SK-N-SH (cell line): ENCODE results near the gene SLC38A2. TPM values are rescaled to one million over a fixed set of nuclear protein-coding genes. Genes with fewer than 3 reads are reported as not detected.

Source experiments
- CTCF ChIA-PET: fragments of 300-600, 350-600 bp; formaldehyde crosslinking; extraction: SDS; loops from one replicate; lab custom pipeline; 2021; lab: Yijun Ruan, JAX
- POLR2A ChIA-PET: fragments of 350-600 bp; sonication (Branson Sonifier 250); formaldehyde crosslinking; extraction: SDS; loops from one replicate; lab custom pipeline; 2020; ENCODE audit warnings: antibody characterized with exemption, inconsistent platforms; lab: Yijun Ruan, JAX
- DNase-seq: peaks from one replicate; pipeline ENCODE4 v3.0.0; 2012
- H2AFZ ChIP-seq: fragments of 200-600 bp; sonication (generic); 2 replicates; pipeline ENCODE4 v1.8.1; 2016; ENCODE audit warnings: antibody characterized with exemption, mild to moderate bottlenecking, low read depth
- H3F3A ChIP-seq: fragments of 200-600 bp; sonication (generic); replicated peaks from 2 replicates; pipeline ENCODE3; 2016; ENCODE audit warnings: antibody characterized with exemption, mild to moderate bottlenecking; ENCODE audit not compliant: insufficient read depth
- H3K27ac ChIP-seq, 2 experiments: fragments of 200-500 bp in 1 of 2; fragments of 200-600 bp in 1 of 2; sonication (Bioruptor generic) in 1 of 2; sonication (generic), shearing (Covaris generic) in 1 of 2; 2 replicates each; pipeline versions ENCODE4 v1.5.1 to v1.6.1; 2014 to 2016; ENCODE audit warnings: low read depth in 2 of 2, inconsistent platforms in 1 of 2, low read length in 1 of 2, mild to moderate bottlenecking in 1 of 2, mixed read lengths in 1 of 2
- H3K27me3 ChIP-seq: fragments of 200-600 bp; sonication (generic), shearing (Covaris generic); 2 replicates; pipeline ENCODE4 v1.6.1; 2016; ENCODE audit warnings: mixed run types; ENCODE audit not compliant: insufficient read depth
- H3K36me3 ChIP-seq, 2 experiments: fragments of 200-500 bp in 1 of 2; fragments of 200-600 bp in 1 of 2; sonication (Bioruptor generic) in 1 of 2; sonication (generic) in 1 of 2; replicated peaks in 1 of 2; 2 replicates each; pipeline versions ENCODE3 to v1.5.1; 2014 to 2016; ENCODE audit warnings: low read length in 1 of 2, mild to moderate bottlenecking in 1 of 2; ENCODE audit not compliant: insufficient read depth in 2 of 2, control insufficient read depth in 1 of 2
- H3K4me1 ChIP-seq, 2 experiments: fragments of 200-500 bp in 1 of 2; fragments of 200-600 bp in 1 of 2; sonication (Bioruptor generic) in 1 of 2; sonication (generic), shearing (Covaris generic) in 1 of 2; 2 replicates each; pipeline versions ENCODE4 v1.5.1 to v1.6.1; 2014 to 2016; ENCODE audit warnings: low read depth in 1 of 2, low read length in 1 of 2, mixed run types in 1 of 2; ENCODE audit not compliant: insufficient read depth in 2 of 2, control insufficient read depth in 1 of 2
- H3K4me2 ChIP-seq: fragments of 200-600 bp; sonication (generic), shearing (Covaris generic); 2 replicates; pipeline ENCODE4 v1.6.1; 2017; ENCODE audit warnings: mixed run types
- H3K4me3 ChIP-seq, 2 experiments: fragments of 200-500 bp in 1 of 2; fragments of 200-600 bp in 1 of 2; sonication (Bioruptor generic) in 1 of 2; sonication (generic), shearing (Covaris generic) in 1 of 2; 2 replicates each; pipeline versions ENCODE4 v1.5.1 to v1.8.1; 2014 to 2016; ENCODE audit warnings: low read depth in 2 of 2, inconsistent platforms in 1 of 2, low read length in 1 of 2, mild to moderate bottlenecking in 1 of 2, mixed read lengths in 1 of 2, moderate library complexity in 1 of 2
- H3K79me2 ChIP-seq: fragments of 200-600 bp; sonication (generic); 2 replicates; pipeline ENCODE4 v1.8.1; 2017; ENCODE audit warnings: mild to moderate bottlenecking; ENCODE audit not compliant: insufficient read depth
- H3K9ac ChIP-seq: fragments of 200-600 bp; sonication (generic); 2 replicates; pipeline ENCODE4 v1.6.1; 2017; ENCODE audit warnings: mixed run types
- H3K9me2 ChIP-seq: fragments of 200-600 bp; sonication (generic); 2 replicates; pipeline ENCODE4 v1.6.1; 2017; ENCODE audit warnings: mixed run types
- H3K9me3 ChIP-seq: fragments of 200-600 bp; sonication (generic); 2 replicates; pipeline ENCODE4 v1.6.1; 2017; ENCODE audit warnings: mixed run types, mild to moderate bottlenecking, moderate library complexity
- H4K20me1 ChIP-seq: fragments of 200-600 bp; sonication (generic); 2 replicates; pipeline ENCODE4 v1.6.1; 2017; ENCODE audit warnings: mild to moderate bottlenecking, mixed run types; ENCODE audit not compliant: insufficient read depth
- CHD2 ChIP-seq: fragments of 150-350 bp; IDR thresholded peaks from 2 replicates; pipeline ENCODE4 v1.6.1; 2018; ENCODE audit warnings: low read length; ENCODE audit not compliant: partially characterized antibody
- ELF1 ChIP-seq: IDR thresholded peaks from 2 replicates; pipeline ENCODE4 v1.4.0; 2012
- EP300 ChIP-seq, 2 experiments: IDR thresholded peaks; 2 replicates each; pipeline versions ENCODE4 v1.4.0 to v1.6.1; 2012; ENCODE audit warnings: borderline replicate concordance in 1 of 2, low read depth in 1 of 2, low read length in 1 of 2
- FOXJ3 ChIP-seq: sonication (generic); formaldehyde crosslinking; IDR thresholded peaks from 2 replicates; pipeline ENCODE4 v1.5.1; 2020; ENCODE audit warnings: mild to moderate bottlenecking, missing genetic modification reagents
- FOXM1 ChIP-seq: IDR thresholded peaks from 2 replicates; pipeline ENCODE4 v1.4.0; 2012; ENCODE audit warnings: low read depth, mild to moderate bottlenecking
- GABPA ChIP-seq: IDR thresholded peaks from 2 replicates; pipeline ENCODE4 v1.4.0; 2012; ENCODE audit warnings: low read depth, mild to moderate bottlenecking
- MEF2A ChIP-seq: IDR thresholded peaks from 2 replicates; pipeline ENCODE4 v1.4.0; 2012; ENCODE audit warnings: low read depth, borderline replicate concordance
- MXI1 ChIP-seq: IDR thresholded peaks from 2 replicates; pipeline ENCODE4 v1.6.1; 2012; ENCODE audit warnings: mild to moderate bottlenecking, low read depth, low read length, improper control_type of control experiment
- NFIC ChIP-seq: IDR thresholded peaks from 2 replicates; pipeline ENCODE4 v1.4.0; 2012; ENCODE audit warnings: borderline replicate concordance
- NRF1 ChIP-seq: IDR thresholded peaks from 2 replicates; pipeline ENCODE4 v1.6.1; 2012; ENCODE audit warnings: low read depth, mild to moderate bottlenecking, low read length
- POLR2AphosphoS5 ChIP-seq: IDR thresholded peaks from 2 replicates; pipeline ENCODE4 v1.6.1; 2012; ENCODE audit warnings: low read depth, low read length
- RAD21 ChIP-seq: IDR thresholded peaks from 2 replicates; pipeline ENCODE4 v1.6.1; 2012; ENCODE audit warnings: mild to moderate bottlenecking, low read length
- RCOR1 ChIP-seq: fragments of 150-350 bp; IDR thresholded peaks from 2 replicates; pipeline ENCODE4 v1.6.1; 2017; ENCODE audit warnings: antibody characterized with exemption, low read length
- SMC3 ChIP-seq: IDR thresholded peaks from 2 replicates; pipeline ENCODE4 v1.6.1; 2012; ENCODE audit warnings: low read depth, low read length, improper control_type of control experiment
- TAF1 ChIP-seq: IDR thresholded peaks from 2 replicates; pipeline ENCODE4 v1.6.1; 2012; ENCODE audit warnings: low read depth, mild to moderate bottlenecking, low read length, moderate library complexity, borderline replicate concordance
- TCF12 ChIP-seq: IDR thresholded peaks from 2 replicates; pipeline ENCODE4 v1.4.0; 2012
- TEAD4 ChIP-seq: IDR thresholded peaks from 2 replicates; pipeline ENCODE4 v1.4.0; 2012; ENCODE audit warnings: mild to moderate bottlenecking, borderline replicate concordance; ENCODE audit not compliant: insufficient read depth
- YY1 ChIP-seq: IDR thresholded peaks from 2 replicates; pipeline ENCODE4 v1.4.0; 2012; ENCODE audit warnings: low read depth, mild to moderate bottlenecking
- WGBS: methylation state at CpG from one replicate; pipeline ENCODE4 v1.1.6; 2017; ENCODE audit warnings: low lambda C conversion rate; 5-methylcytosine and 5-hydroxymethylcytosine counted together
- polyA plus RNA-seq, 3 experiments: library from polyadenylated mRNA; depleted of rRNA; stranded (reverse); fragments of >200 nt; gene quantifications; 2 replicates each; pipeline ENCODE4 v1.2.3, GENCODE V29; 2012
- TF ChIP-seq, protein P1 (sequence below): IDR thresholded peaks from 2 replicates; pipeline ENCODE4 v1.4.0; 2012; ENCODE audit warnings: low read depth, borderline replicate concordance
- TF ChIP-seq, protein P2 (sequence below): fragments of 150-350 bp; IDR thresholded peaks from 2 replicates; pipeline ENCODE4 v1.6.1; 2017; ENCODE audit warnings: antibody characterized with exemption, low read length, low read depth, borderline replicate concordance
- TF ChIP-seq, protein P3 (sequence below): fragments of 200-600 bp; sonication (generic); IDR thresholded peaks from 2 replicates; pipeline ENCODE4 v1.6.1; 2017; ENCODE audit warnings: antibody characterized with exemption, mild to moderate bottlenecking, moderate library complexity
- TF ChIP-seq, protein P4 (sequence below): IDR thresholded peaks from 2 replicates; pipeline ENCODE4 v1.6.1; 2012; ENCODE audit warnings: mild to moderate bottlenecking, low read depth, low read length, moderate library complexity

The SLC38A2 gene
- polyA plus RNA-seq, 1 of the 3 experiments (the other 2 are of a cell fraction) = 135 TPM

DNA sequence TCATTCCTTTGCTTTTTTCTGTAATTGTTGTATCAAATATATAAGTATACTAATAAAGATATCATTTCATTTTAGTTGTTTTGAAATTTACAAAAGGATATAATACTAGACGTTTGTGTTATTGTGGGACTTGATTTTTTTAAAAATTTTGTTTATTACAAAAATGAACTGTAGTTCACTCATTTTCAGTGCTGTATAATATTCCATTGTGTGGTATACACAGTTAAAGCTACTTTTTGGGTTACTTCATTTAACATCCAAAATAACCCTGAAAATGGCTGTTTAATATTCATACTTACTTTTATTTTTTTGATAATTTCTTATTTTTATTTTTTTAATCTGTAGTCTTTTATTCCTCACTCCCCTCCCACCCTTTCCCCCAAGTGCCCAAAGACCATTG, 21.4 kb downstream of the SLC38A2 start:
- DNase-seq = no peak
- H3K27me3 ChIP-seq = no peaks in the 10 kb centered on the region
- no peak overlapping the region for H3K4me3 ChIP-seq
- H3K9me2 ChIP-seq = no peaks in the 10 kb centered on the region
- no peak overlapping the region for H3K4me2 ChIP-seq
- H4K20me1 ChIP-seq = no peaks in the 10 kb centered on the region
- H3K36me3 ChIP-seq = no peaks in the 10 kb centered on the region
- no peak overlapping the region for H3K9ac ChIP-seq
- no peaks in the 10 kb centered on the region for H3K9me3 ChIP-seq
- ChIA-PET CTCF (interaction anchor here (0.6 kb wide), 1 partner anchor 604 kb away, joined by 3 read pairs; no protein-coding TSS in a partner anchor), POLR2A (no interaction called here)
- no peak overlapping the region for H3K27ac ChIP-seq
- H3F3A ChIP-seq = peaks cover 8% of the 10 kb centered on the region
- no peaks in the 10 kb centered on the region for H3K79me2 ChIP-seq
- no peaks in the 10 kb centered on the region for H3K4me1 ChIP-seq
- H2AFZ ChIP-seq = no peak overlapping the region
- TF ChIP-seq, protein P1, sequence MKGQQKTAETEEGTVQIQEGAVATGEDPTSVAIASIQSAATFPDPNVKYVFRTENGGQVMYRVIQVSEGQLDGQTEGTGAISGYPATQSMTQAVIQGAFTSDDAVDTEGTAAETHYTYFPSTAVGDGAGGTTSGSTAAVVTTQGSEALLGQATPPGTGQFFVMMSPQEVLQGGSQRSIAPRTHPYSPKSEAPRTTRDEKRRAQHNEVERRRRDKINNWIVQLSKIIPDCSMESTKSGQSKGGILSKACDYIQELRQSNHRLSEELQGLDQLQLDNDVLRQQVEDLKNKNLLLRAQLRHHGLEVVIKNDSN = no peak
- TF ChIP-seq MEF2A (no peak), SMC3 (no peak), FOXM1 (no peak), POLR2AphosphoS5 (no peak), TAF1 (no peak), FOXJ3 (CRISPR knock-in tag) (no peak), ELF1 (no peak), TCF12 (no peak)
- 20% methylated on average over 1 of the region's 1 CpG for WGBS

DNA sequence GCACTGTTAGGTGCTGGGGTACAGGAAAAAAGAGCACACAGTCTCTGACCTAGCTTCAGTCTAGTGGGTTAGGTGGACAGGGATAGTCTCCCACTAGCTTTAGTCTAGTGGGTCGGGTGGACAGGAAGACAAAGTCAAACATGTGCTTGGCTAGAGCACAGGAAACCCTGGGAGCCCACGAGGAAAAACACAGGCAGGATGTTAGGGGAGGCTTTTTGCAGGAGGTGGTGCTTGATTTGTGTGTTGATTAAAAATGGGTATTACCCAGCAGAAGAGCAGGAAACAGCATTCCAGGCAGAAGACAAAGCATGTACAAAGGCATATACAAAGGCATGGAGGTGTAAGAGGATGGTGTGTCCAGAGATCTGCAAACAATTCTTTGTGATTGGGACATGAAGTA, 23.3 kb downstream of the SLC38A2 start:
- ChIA-PET POLR2A (no interaction called here), CTCF (no interaction called here)
- H3K36me3 ChIP-seq = no peaks in the 10 kb centered on the region
- 0 out of 2 replicates have a peak overlapping the region, but pooled peaks have one; percentile 14 for H2AFZ ChIP-seq
- H4K20me1 ChIP-seq = no peaks in the 10 kb centered on the region
- no peaks in the 10 kb centered on the region for H3K4me1 ChIP-seq
- H3K9me2 ChIP-seq = no peaks in the 10 kb centered on the region
- WGBS = 28% methylated on average over 2 of the region's 2 CpGs
- H3K27ac ChIP-seq = no peak overlapping the region
- H3K4me2 ChIP-seq = no peak overlapping the region
- no peaks in the 10 kb centered on the region for H3K9me3 ChIP-seq
- TF ChIP-seq GABPA (no peak), NRF1 (no peak), NFIC (no peak), TCF12 (no peak), TEAD4 (no peak), YY1 (no peak), POLR2AphosphoS5 (no peak), SMC3 (no peak), EP300 (IDR thresholded peaks at IDR 0.05; ENCODE audit: borderline replicate concordance in 1 of 2, low read depth in 1 of 2, low read length in 1 of 2) (no peak), CHD2 (no peak), MXI1 (no peak), RAD21 (no peak), FOXM1 (no peak), RCOR1 (no peak)
- TF ChIP-seq, protein P2, sequence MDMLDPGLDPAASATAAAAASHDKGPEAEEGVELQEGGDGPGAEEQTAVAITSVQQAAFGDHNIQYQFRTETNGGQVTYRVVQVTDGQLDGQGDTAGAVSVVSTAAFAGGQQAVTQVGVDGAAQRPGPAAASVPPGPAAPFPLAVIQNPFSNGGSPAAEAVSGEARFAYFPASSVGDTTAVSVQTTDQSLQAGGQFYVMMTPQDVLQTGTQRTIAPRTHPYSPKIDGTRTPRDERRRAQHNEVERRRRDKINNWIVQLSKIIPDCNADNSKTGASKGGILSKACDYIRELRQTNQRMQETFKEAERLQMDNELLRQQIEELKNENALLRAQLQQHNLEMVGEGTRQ = no peak
- TF ChIP-seq, protein P3, sequence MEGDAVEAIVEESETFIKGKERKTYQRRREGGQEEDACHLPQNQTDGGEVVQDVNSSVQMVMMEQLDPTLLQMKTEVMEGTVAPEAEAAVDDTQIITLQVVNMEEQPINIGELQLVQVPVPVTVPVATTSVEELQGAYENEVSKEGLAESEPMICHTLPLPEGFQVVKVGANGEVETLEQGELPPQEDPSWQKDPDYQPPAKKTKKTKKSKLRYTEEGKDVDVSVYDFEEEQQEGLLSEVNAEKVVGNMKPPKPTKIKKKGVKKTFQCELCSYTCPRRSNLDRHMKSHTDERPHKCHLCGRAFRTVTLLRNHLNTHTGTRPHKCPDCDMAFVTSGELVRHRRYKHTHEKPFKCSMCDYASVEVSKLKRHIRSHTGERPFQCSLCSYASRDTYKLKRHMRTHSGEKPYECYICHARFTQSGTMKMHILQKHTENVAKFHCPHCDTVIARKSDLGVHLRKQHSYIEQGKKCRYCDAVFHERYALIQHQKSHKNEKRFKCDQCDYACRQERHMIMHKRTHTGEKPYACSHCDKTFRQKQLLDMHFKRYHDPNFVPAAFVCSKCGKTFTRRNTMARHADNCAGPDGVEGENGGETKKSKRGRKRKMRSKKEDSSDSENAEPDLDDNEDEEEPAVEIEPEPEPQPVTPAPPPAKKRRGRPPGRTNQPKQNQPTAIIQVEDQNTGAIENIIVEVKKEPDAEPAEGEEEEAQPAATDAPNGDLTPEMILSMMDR = no peak
- TF ChIP-seq, protein P4, sequence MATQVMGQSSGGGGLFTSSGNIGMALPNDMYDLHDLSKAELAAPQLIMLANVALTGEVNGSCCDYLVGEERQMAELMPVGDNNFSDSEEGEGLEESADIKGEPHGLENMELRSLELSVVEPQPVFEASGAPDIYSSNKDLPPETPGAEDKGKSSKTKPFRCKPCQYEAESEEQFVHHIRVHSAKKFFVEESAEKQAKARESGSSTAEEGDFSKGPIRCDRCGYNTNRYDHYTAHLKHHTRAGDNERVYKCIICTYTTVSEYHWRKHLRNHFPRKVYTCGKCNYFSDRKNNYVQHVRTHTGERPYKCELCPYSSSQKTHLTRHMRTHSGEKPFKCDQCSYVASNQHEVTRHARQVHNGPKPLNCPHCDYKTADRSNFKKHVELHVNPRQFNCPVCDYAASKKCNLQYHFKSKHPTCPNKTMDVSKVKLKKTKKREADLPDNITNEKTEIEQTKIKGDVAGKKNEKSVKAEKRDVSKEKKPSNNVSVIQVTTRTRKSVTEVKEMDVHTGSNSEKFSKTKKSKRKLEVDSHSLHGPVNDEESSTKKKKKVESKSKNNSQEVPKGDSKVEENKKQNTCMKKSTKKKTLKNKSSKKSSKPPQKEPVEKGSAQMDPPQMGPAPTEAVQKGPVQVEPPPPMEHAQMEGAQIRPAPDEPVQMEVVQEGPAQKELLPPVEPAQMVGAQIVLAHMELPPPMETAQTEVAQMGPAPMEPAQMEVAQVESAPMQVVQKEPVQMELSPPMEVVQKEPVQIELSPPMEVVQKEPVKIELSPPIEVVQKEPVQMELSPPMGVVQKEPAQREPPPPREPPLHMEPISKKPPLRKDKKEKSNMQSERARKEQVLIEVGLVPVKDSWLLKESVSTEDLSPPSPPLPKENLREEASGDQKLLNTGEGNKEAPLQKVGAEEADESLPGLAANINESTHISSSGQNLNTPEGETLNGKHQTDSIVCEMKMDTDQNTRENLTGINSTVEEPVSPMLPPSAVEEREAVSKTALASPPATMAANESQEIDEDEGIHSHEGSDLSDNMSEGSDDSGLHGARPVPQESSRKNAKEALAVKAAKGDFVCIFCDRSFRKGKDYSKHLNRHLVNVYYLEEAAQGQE = no peak
- H3K27me3 ChIP-seq = no peaks in the 10 kb centered on the region
- H3K79me2 ChIP-seq = no peaks in the 10 kb centered on the region
- H3K4me3 ChIP-seq = no peak overlapping the region
- DNase-seq = no peak
- peaks cover under 1% of the 10 kb centered on the region for H3F3A ChIP-seq
- no peak overlapping the region for H3K9ac ChIP-seq
